GM19372 (cell line): ENCODE data around the gene PRPF18.

Experiments
- ATAC-seq: cut with Tn5 transposase; IDR thresholded peaks from one replicate; pipeline ENCODE4 v1.9.1; 2021; ENCODE audit warnings: mild to moderate bottlenecking, low read depth, moderate library complexity; ENCODE audit not compliant: unreplicated experiment

PRPF18 gene

DNA sequence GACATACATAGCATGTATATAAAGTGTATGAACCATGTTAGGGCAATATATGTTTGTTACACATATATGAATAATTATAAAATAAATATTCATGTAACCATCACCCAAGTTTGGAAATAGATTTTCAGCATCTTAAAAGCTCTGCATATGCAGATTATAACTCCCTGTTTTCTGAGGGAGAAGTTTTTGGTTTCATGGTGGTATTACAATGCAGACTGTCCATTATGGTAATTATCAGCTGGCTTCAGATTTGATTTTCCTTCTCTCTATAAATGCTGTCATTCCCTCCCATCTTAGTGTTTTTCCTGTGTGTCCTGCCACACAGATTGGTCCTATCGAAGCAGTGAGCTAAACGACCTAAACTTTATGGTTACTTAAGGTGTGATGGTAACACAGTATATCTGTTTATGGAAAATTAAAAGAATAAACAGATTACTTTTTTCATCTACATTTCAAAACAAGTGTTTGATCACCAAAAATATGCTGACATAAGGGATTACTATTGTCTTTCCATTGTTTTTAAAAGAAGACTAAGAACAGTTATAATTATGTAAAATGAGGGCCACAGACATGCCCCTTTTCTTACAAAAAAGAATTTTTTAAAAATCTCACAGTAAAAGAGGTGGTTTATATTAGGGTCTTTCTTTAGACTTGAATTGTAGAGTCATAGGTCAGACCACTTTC lies 17.7 kb downstream of the PRPF18 start:
- ATAC-seq: no peak

DNA sequence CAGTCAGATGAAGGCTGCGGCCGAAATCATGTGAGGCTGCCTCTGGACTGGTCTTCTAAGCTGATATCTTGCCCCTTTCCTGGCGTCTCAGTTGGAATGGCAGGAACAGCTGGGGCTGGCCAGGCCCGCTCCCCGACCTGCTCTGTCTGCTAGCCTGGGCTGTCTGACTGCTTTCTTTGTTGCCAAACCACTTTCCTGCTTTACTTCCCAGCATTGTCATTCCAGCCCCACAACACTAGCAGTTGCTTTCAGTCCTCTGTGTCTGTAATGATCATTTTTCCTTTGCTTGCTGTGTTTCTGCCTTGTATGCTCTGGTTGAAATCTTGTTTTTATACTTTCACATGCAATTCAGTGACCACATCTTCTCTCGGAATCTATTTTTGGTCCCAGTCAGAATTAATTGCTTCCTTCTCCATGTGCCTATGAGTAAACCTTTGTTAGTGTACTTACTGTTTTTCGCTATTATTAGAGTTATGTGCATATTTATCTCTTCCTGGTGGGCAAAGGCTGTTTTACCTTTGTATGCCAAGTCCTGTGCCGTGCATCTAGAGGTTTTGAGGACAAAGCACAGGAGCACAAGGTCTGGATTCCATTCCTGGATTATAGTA lies 21.6 kb downstream of the PRPF18 start:
- ATAC-seq: no peak

DNA sequence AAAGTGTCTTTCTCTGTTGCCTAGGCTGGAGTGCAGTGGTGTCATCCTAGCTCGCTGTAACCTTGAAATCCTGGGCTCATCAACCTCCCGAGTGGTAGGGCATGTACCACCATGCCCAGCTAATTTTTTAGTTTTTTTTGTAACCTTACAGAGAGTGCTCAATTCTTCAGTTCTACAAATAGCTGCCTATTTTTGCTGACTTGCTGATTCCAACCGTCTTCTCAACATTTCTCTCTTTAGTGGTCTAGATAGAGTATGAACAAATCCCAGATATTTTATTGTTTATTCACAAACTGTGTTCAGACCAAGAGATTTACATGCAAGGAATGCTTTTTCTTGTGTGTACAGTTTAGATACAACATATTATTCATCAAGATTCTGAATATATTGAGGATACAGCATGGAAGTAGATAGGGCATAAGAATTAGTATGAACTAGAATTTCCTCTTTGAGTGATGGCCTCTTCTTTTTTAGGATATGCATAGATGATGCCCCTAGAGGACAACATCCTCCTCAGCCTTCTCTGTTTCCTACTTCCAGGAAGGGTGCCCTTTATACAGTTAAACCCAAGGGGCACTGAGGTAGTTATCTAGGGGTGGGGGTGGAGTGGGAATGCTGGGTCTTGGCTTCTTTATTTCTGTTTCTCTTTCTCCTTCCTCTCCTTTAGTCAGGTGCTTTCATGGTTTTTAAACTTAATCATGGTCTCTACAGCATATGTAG lies 26.0 kb downstream of the PRPF18 start:
- no peak for ATAC-seq

DNA sequence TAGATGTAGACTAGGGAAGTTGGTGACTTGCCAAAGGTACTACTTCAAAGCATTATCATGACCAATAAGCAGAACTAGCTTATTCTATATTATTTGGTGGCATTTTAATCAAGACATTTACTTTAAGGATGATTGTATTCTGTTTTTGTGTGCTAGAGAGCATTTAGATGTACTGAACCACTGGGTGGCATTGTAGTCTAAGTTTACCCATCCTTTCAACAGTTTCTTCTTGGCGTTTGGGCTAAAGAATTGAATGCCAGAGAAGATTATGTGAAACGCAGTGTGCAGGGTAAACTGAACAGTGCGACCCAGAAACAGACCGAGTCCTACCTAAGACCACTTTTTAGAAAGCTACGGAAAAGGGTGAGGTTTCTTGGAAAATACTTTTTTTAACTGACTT lies 26.8 kb downstream of the PRPF18 start:
- ATAC-seq: no peak

DNA sequence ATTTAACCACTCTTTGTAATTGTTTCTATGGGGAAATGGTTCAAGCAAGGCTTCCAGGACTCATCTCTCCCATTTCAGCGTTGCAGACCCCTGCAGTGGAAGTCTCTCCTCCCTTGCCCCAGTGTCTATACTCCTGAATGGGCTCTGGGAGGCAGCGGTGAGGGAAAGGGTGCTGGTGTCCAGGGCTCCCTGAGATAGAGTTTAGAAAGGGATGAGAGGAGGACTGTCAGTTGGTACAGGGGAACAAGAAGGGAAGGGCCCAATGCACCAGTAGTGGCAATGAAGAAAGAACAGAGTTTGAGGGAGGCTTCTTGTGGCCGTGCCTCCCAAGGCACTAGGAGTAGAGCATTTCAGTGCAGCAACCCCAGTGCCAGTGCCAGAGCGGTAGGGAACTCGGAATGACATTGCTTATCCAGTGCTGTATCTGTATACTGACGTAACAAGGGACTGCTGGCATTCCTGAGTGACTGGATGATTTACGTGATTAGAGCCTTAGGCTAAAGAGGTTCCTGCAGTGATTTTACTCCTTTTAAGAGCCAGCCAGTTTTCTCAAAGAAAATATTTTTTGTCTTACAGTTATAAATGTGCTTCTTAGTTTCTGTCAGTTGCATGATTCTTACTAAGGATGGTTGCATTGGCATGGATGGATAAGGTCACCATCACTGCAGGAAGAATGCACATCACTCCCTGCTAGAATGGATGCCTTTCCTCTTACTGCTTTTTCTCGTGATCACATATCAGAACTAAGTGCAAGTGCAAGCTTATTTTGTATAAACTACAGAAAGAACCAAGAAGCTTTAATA lies 28.0 kb downstream of the PRPF18 start:
- ATAC-seq: no peak

DNA sequence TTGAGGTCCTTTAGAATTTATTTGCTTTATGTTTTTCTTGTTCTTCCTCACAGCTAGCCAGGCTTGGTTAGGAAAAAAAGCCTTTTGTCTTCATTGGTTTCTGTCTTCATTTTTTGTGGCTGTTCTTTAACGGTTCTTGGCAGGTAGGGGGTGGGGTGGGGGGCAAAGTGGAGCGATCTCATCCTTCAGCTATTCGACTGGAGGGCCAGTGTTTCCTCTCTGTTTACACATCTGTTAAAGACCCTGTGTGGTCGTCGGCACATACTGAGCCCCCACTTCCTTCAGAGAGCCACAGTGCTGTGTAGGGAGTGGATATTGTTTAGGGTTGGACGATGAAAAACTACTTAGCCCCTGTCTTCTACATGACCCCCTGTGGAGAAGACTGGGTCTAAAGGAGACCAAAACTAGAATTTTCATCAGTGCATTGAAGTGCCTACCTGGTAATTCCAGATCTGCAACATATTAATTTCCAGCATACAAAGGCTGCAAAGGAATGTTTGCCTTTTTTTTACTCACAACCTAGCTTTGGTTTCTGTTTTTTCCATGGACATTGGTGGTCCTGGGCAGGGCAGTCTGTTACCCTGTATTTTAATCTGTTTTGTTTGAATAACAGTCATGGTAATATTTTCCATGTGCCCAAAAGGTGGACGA lies 29.0 kb downstream of the PRPF18 start:
- ATAC-seq: no peak

DNA sequence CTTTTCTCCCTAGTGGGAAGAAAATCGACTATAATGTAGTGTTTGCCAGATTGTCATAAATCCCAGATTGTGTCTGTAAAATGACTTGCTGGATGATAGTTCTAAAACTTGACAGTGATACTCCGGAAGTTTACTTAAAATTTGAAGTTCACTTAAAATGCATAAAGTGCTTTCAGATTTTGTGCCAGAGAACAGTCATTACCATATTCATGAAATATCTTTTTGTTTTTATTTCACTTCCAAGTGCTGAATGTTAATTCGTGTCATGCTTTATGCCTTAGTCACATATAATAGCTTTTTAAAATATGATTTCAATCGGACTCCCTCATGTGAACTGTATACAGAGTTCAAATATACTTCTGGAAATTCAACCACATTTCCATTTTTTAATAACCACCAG lies 30.4 kb downstream of the PRPF18 start:
- ATAC-seq: no peak

DNA sequence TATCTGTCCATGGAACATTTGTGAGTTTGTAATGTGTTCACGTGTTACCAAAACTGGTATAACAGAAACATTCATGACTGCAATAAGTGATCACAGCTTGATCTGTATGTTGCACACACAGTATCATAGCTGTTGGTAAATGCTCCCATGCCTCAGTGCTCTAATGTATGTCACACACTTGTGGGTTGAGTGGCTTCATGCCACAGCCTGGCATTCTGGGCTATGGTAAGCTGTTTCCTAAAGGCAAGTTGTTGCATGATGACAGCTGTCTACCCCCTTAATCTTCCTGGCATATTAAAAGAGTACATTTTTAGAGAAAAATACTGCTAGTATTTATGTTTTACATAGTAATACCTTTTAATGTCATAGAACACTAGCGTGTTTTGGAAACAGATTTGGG lies 35.2 kb downstream of the PRPF18 start:
- ATAC-seq: no peak

DNA sequence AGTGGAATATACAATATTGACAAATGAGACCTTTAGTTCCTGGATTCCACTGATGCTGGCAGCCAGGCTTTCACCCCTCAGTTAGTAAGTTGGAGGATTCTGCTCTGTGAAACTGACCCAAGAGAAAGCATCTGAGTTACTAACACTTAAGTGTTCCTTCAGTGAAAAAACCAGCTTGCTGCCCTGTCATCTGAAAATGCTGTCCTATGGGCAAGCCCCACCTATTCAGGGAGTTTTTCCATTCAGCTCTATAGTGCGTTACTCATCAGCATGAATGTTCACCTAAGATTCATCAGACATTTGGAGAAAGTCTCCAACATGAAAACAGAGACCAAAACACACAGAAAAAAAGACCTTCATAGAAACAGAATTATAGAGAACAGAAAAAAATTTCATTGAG lies 37.9 kb downstream of the PRPF18 start:
- ATAC-seq: no peak

DNA sequence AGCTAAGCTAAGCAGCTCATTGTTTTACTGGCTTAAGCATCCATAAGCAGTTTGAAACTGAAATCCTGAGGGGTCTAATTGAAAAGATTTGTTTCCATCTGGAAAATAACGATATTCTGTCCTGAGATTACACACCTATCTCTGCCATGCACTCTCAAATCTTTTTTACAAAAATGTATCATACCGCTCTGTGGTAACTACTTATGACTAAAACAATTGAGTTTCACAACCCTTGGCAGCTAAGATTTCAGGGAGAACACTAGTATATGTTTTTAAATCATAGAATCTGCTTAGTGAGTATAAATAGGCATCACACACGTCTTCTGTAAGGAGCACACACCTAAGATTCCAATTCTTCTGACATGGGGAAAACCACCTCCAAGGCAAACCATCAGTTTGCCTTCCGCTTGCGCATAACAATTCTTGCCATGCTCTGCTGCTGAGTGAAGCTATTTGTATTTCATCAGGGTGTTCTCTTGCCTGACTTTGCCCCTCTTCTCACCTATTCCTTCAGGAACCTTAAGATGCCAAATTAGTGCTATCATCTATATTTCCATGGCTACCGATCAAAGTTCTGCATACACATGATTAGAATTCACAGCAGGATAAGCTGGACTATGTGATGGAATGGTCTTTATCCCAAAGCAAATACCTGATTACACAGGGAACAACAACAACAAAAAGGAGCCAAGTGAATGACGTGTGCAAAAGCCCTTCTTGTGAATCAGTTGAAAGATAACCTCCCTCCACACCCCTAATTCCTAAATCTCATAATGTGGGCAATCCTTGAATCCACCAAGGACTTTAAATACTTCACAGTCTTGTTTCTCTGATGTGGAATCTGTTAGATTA lies 40.9 kb downstream of the PRPF18 start:
- ATAC-seq: no peak

DNA sequence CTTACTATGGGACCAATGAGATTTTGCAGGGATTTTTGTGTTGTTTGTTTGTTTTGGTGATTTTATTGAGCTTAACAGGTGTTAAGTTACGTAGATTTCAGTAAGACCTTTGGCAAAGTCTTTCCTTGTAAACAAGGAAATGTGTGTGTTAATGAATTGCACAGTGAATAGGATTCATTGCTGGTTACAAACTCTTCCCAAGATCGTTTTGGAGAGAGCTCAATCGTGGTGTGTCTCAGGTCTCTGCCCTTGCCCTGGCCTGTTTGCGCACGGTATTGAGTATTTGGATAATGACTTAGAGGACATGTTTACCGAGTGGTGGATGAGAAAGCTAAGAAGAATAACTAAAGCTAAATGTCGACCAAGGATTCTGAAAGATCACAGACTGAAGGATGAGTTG lies 41.9 kb downstream of the PRPF18 start:
- no peak for ATAC-seq

DNA sequence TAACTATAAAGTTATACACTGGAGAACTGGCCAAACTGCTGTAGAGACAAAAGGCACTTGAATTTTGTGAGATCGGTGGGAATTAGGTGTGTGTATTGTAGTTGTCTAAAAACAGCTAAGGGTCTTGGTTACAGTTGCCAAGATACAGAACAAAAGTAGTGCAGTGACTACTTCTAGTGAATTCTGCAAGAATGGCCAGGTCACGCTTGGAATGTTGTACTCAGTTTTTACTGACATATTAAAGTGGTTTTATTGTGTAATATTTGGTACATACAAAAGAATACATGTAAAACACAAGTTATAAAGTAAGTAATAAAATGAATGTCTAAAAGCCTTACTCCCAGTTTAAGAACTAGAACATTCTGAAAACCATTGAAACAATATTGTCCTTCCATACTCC lies 42.4 kb downstream of the PRPF18 start:
- no peak for ATAC-seq

DNA sequence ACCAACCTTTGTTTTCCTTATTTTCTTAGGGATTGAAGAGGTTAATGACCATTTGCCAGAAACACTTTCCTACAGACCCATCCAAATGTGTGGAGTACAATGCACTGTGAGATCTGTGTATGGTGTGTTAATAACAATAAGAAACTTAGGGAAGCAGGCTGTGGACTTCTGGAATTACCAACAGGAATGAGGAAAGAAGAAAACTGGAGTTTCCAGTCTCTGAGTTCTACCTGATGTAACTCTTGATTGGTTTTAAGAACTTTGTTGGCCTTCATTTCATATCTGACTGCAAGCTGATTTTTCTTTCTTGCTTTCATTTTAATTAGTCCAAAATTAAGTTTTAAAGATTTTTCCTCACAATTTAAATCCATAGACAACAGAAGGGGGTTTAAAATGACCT lies 43.5 kb downstream of the PRPF18 start:
- ATAC-seq: no peak

DNA sequence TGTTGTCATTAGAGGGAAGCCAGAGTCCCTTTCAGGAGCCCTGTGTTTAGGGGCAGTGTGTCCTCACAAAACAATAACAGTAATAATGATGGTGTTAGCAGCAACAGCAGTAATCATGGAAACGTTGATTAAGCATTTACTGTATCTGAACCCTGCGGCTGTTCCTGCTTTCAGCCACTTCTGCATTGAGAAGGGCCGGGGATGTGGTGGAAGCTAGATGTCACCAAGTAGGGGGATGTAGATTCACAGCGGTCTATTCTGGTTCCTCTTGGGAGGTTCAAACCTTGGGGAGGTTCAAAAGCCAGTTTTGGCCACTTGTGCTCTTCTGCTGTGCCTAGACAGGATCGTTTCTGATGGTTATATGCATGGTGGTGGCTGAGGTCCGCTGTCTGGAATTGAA lies 44.8 kb downstream of the PRPF18 start:
- no peak for ATAC-seq

DNA sequence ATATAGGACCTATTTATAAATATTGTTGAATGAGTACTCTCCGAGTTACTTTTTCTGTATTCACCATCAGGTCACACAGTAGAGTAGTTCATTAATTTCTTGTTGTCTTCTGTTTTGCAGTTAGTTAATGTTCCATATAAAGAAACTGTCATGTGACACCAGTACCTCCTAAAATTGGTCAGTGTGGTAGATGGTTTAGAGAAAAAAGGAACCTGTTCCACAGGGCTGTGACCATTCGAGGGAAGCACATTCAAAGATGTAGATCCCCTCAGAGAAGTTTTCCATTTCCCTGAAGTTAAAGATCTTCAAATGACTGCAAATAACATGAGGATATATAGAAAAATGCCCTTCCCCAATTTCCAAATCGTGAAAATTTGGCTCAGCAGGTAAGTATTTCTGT lies 45.7 kb downstream of the PRPF18 start:
- no peak for ATAC-seq

DNA sequence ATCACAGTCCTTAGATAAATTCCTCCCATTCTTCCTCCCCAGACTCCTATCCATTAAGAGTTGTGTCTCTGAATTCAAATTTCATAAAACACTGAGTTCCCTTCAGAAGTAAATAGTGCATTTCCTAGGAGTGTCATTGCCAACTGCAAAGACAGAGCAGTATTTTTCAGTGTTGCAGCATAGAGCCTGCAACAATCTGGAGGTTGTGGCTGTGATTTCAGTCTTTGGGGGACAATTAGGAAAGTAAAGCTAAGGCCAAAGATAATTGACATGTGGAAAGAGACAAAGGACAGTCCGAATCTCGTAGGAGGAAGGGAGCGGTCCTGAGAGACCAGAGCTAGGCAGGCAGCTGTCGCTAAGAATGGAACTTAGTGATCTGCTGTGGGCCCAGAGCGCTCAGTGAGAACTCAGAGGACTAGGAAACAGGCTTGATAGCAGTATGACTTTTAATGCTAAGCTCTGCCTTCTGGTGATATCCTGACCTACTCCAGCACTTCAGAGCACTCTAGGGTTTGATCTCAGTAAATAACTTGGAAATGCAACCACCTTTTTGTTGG lies 46.2 kb downstream of the PRPF18 start:
- no peak for ATAC-seq

DNA sequence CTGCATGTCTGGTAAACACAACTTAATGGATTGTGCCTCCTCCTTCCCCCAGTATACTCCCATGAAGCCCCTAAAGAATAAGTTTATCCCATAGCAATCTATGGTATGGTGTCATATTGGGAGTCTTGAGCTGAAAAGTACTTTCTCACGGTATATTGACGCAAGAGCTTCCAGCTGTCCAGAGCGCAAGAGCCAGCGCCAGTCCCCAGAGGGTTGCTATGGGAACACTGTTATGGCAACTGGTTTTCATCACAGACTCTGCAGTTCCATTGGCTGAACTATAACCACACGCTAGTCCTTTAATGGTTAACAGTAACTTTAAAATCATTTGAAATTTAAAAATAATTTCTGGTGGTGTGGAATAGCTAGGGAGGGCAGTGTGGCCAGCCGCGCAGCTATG lies 46.9 kb downstream of the PRPF18 start:
- no peak for ATAC-seq

DNA sequence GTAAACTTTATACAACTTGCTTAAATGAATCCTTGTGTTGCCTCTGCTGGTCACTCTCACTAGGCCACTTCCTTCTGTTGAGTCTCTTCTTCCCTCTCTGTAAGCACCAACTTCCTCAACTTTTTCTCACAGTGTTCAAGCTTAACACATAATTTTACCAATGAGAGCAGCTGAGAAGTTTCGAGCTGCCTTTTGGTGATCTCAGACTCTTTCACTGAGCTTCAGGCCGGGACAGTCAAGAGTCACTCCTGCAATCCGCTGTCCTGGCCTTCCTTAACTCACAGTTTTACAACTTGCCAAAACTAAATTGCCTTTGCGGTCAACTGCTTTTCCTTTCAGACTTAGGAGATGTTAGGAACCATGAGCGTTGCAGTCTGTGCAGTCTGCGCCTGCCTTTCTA lies 47.4 kb downstream of the PRPF18 start:
- no peak for ATAC-seq

DNA sequence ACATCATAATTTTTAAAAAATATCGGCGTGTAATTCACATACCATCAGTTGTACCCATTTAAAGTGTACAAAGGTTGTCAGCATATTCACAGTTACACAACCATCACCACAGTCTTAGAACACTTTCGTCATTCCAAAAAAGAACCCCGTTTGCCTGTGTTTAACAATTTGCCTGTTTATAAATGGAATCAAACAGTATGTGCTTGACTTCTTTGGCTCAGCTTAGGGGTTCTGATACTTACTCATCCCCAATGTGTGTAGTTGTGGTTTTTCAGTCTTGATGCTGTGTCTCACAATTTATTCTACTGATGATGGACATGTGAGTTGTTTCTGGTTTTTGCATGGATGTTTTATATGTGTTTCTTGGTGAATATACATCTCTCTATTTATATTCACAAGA lies 50.0 kb downstream of the PRPF18 start:
- no peak for ATAC-seq
